CD4-positive, alpha-beta T cell treated with Interleukin-2 at 100 ng/mL for 4 hours (primary cell): ENCODE measurements around the gene LIF.
A peak's percentile ranks its signal among the peaks of the same experiment; 100 is the strongest.
"Not testable (repeated sequence)": the region's sequence is repeated elsewhere in the genome, so short reads cannot be mapped to it uniquely, and the experiment has no call there.

Source experiments
- DNase-seq: peaks from one replicate; pipeline ENCODE4 v3.0.0-alpha.2; 2020; ENCODE audit warnings: low spot score

LIF gene

GRCh38 chr22:30224161-30224857, 22.2 kb downstream of the LIF start:
- no peak for DNase-seq

GRCh38 chr22:30223303-30223702, 23.3 kb downstream of the LIF start:
- no peak for DNase-seq

- DNase-seq, result no peak
These were observed 24.2 kb downstream of the LIF start for GRCh38 chr22:30222321-30222720.

- peak; percentile 73 for DNase-seq
These were observed 25.2 kb downstream of the LIF start for GRCh38 chr22:30221121-30221992.

- DNase-seq, result no peak
These were observed 26.1 kb downstream of the LIF start for GRCh38 chr22:30220338-30221012.

GRCh38 chr22:30219668-30220278, 26.8 kb downstream of the LIF start:
- DNase-seq, result no peak

- DNase-seq, result no peak
These were observed 27.4 kb downstream of the LIF start for GRCh38 chr22:30219049-30219654.

- no peak for DNase-seq
These were observed 28.6 kb downstream of the LIF start for GRCh38 chr22:30217698-30218560.

GRCh38 chr22:30216710-30217109, 29.8 kb downstream of the LIF start:
- DNase-seq, result no peak

GRCh38 chr22:30216272-30216671, 30.3 kb downstream of the LIF start:
- not testable (repeated sequence) for DNase-seq

GRCh38 chr22:30214703-30215407, 31.7 kb downstream of the LIF start:
- no peak for DNase-seq

GRCh38 chr22:30212996-30213441, 33.5 kb downstream of the LIF start:
- DNase-seq, result no peak

GRCh38 chr22:30212363-30212995, 34.1 kb downstream of the LIF start:
- DNase-seq, result no peak

- DNase-seq, result no peak
These were observed 35.3 kb downstream of the LIF start for GRCh38 chr22:30211124-30211820.

GRCh38 chr22:30210235-30210909, 36.2 kb downstream of the LIF start:
- no peak for DNase-seq

GRCh38 chr22:30209642-30210041, 36.9 kb downstream of the LIF start:
- no peak for DNase-seq

- DNase-seq, result no peak
These were observed 37.6 kb downstream of the LIF start for GRCh38 chr22:30208631-30209603.
